SJCRH30 (cell line): ENCODE measurements around the gene CDC42BPB. TPM values are rescaled to one million over a fixed set of nuclear protein-coding genes. Genes with fewer than 3 reads are reported as not detected.

ENCODE experiments used
- DNase-seq, 2 experiments: peaks; one replicate each; pipeline ENCODE4 v3.0.0-alpha.2; 2015 to 2020
- H3K27ac ChIP-seq: fragments of 250-450 bp; sonication (Bioruptor Pico); 2 replicates; pipeline ENCODE4 v1.5.1; 2020; ENCODE audit warnings: mild to moderate bottlenecking, moderate library complexity
- H3K27me3 ChIP-seq: fragments of 250-450 bp; sonication (Bioruptor Pico); 2 replicates; pipeline ENCODE4 v1.5.1; 2020; ENCODE audit warnings: mild to moderate bottlenecking, moderate library complexity
- H3K36me3 ChIP-seq: fragments of 250-450 bp; sonication (Bioruptor Pico); 2 replicates; pipeline ENCODE4 v1.5.1; 2020; ENCODE audit warnings: mild to moderate bottlenecking, moderate library complexity
- H3K4me1 ChIP-seq: fragments of 250-450 bp; sonication (Bioruptor Pico); 2 replicates; pipeline ENCODE4 v1.5.1; 2020; ENCODE audit warnings: mild to moderate bottlenecking, moderate library complexity
- H3K4me3 ChIP-seq: fragments of 250-450 bp; sonication (Bioruptor Pico); 2 replicates; pipeline ENCODE4 v1.5.1; 2020; ENCODE audit warnings: mild to moderate bottlenecking, moderate library complexity
- H3K9me3 ChIP-seq: fragments of 250-450 bp; sonication (Bioruptor Pico); replicated peaks from 2 replicates; pipeline ENCODE4 v1.5.1; 2020; ENCODE audit warnings: mild to moderate bottlenecking, moderate library complexity
- total RNA-seq: library from RNA; depleted of rRNA; stranded (reverse); fragments of >200 nt; shearing (Covaris generic); gene quantifications from 2 replicates; pipeline ENCODE4 v1.2.3, GENCODE V29; 2014

CDC42BPB gene
- total RNA-seq, 1 experiment from 2014 or later: 43.4 TPM

DNA sequence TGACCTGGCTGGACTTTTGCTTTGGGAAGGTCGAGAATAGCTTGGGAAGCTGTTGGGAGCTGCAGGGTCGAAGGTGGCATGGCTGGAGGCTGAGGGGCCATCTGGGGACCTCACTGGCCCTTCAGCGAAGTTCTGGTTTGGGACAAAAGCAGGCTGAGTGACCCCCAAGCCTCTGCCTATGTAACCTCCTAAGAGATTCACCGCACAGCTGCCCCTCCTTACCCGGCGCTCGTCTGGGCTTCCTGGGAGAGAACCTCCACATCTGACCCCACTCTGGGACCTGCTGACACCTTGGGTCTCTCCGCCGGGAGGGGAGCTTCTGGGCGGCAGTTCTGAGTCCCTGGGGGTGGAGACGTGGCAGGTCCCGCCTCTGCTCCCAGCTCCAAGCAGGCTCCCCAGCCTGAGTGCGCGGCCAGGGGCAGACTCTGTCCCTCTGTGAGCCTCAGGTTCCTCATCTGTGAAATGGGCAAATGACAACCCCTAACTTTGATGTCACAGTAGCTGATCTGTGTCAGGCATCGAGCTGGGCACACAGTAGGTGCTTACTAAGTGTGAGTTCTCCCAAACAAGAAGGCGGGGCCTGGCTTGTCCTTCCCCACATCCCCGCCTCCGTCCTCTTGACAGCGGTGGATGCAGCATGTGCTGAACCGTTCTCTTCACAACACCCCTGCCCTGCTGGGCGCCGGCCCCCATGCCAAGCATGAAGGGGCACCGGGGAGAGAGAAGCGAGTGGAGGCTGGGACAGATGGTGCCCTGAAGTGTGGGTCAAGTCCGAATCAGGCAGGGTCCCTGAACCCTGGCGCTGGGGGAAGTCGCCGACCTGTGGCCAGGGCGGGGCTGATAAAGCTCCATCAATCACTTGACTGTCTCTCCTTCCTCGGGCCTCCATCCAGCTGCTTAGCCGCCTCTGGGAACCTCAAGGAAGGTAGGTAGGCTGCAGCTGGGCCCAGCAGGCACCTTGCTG lies 40.9 kb upstream of the CDC42BPB start:
- peaks cover 10% of the 10 kb centered on the region; the same call in 1 of the 2 replicates for H3K27me3 ChIP-seq
- no peak overlapping the region for H3K27ac ChIP-seq
- DNase-seq: no peak
- peaks cover 3% of the 10 kb centered on the region; the same call in 1 of the 2 replicates for H3K4me1 ChIP-seq
- H3K4me3 ChIP-seq: no peak overlapping the region
- no peaks in the 10 kb centered on the region for H3K9me3 ChIP-seq
- no peaks in the 10 kb centered on the region for H3K36me3 ChIP-seq

DNA sequence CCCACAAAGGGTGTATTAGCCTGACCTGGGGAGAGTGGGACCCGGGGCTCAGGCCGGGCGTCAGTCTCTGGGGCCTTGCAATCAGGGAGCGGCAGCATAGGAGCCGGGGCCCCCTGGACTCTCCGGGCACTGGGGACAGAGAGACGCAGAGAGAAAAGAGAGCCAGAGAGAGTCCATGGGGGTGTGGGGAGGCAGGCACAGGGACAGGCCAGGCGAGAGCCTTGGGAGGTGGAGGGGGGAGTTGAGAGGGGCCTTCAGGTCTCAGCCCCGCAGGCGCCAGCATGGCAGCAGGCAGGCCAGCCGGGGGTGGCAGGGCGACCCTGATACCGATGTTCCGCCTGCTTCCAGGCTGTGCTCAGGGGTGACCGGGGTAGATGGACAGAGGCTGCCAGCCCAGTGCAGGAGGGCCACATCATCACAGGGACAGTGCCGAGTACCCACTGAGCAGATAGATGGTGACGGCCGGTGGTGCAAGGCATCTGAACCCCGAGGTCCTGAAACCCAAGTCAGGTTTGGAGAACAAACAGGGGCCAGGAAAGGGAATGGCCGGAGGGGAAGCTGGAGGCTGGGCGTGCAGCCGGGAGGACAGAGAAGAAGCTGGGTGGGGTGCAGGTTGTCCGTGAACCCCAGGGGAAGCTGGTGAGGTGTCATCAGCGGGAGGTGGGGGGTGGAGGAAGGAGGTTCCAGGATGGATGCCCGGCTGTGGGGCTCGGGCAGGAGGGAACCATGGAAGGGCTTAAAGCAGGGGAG lies 40.1 kb upstream of the CDC42BPB start:
- H3K27me3 ChIP-seq: peaks cover 10% of the 10 kb centered on the region; the same call in 1 of the 2 replicates
- H3K36me3 ChIP-seq: no peaks in the 10 kb centered on the region
- DNase-seq: no peak
- no peak overlapping the region for H3K27ac ChIP-seq
- no peak overlapping the region for H3K4me3 ChIP-seq
- H3K4me1 ChIP-seq: peaks cover 3% of the 10 kb centered on the region; the same call in 1 of the 2 replicates
- no peaks in the 10 kb centered on the region for H3K9me3 ChIP-seq

DNA sequence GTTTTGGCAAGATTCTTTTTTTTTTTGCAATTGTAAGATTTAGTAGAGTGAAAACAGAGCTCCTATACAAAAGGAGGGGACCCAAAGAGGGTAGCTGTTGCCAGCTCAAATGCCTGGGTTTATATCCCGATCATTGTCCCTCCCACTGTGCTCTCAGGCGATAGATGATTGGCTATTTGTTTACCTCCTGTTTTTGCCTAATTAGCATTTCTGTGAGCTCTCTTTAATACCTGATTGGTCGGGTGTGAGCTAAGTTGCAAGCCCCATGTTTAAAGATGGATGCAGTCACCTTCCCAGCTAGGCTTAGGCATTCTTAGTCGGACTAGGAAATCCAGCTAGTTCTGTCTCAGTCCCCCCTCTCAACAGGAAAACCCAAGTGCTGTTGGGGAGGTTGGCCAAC lies 39.0 kb upstream of the CDC42BPB start:
- H3K36me3 ChIP-seq: no peaks in the 10 kb centered on the region
- H3K4me3 ChIP-seq: no peak overlapping the region
- DNase-seq: no peak
- no peak overlapping the region for H3K27ac ChIP-seq
- no peaks in the 10 kb centered on the region for H3K9me3 ChIP-seq
- H3K4me1 ChIP-seq: peaks cover 3% of the 10 kb centered on the region; the same call in 1 of the 2 replicates
- H3K27me3 ChIP-seq: peaks cover 10% of the 10 kb centered on the region; the same call in 1 of the 2 replicates

DNA sequence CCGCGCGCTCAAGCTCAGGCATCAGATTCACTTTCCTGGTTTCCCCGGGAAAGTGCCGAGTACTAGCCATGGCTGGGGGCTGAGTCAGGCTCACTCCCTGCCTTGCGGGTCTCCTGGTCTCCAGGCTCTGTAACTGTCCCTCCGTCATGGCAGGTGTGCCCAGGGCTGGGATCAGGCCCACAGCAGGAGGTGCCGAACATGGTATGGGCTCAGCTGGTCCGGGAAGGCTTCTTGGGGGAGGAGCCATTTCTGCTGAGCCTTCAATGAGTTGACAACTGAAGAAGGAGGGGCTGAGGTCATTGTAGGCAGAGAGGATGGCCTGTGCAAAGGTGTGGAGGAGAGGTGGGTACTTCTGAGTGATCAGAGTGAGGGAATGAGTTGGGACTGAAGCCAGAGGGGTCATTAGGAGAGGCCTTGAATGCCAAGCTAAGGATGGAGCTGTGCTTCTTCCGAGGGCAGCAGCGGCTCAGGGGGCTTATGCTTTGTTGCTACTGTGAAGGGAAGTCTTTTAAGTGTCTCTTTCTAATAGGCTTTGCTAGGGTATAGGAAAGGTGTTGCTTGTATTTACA lies 37.9 kb upstream of the CDC42BPB start:
- Histone ChIP-seq H3K27ac (no peak overlapping the region), H3K27me3 (peaks cover 19% of the 10 kb centered on the region), H3K36me3 (no peaks in the 10 kb centered on the region), H3K9me3 (no peaks in the 10 kb centered on the region), H3K4me1 (peaks cover 5% of the 10 kb centered on the region; the same call in 1 of the 2 replicates), H3K4me3 (no peak overlapping the region)
- DNase-seq: no peak

DNA sequence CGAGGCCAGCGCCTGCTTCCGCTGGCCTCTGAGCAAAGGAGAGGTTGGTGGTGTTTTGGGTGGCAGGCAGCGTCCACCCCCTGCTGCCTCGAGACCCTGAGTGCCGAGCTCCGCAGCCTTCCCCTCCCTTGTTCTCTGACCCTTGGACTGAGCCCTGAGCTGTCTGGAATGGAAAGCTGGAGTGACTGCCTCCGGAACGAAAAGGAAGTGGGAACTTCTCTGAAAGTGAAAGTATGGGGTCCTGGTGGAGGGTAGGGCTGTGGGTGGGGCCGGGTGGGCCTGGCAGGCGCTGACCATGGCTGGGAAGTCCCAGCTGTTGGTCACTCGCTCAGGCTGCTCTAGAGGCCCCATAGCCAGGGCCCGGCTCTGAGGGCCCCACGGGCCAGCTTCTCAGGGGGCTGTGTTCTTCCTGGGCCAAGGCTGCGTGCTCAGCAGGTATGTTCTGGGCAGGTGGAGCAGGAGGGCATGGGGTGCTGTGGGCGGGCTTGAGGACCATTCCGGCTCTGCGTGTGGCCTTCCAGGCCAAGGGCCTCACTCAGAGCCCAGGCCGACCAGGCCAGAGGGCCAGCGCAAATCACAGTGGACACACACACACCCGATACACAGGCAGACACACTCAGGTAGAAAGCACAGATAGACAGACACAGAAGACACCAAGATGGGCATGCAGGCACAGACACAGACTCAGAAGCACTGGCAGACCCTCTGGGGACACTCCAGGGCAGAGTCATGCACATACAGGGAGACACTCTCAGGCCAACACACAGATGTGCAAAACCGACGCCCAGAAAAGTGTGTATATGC lies 37.3 kb upstream of the CDC42BPB start, which contains the start of gene EXOC3L4:
Gene EXOC3L4, plus strand, starts transcription at position 320 of the 804 bp plus-strand sequence. CDS start 5,495 bp downstream, outside the sequence.
- no peak within 1 kb of the TSS for H3K27ac ChIP-seq
- no peaks in the 10 kb centered on the region for H3K9me3 ChIP-seq
- peak within 1 kb of the TSS; percentile 32 for H3K4me3 ChIP-seq
- H3K36me3 ChIP-seq: no peaks in the 10 kb centered on the region
- peaks cover 26% of the 10 kb centered on the region for H3K27me3 ChIP-seq
- peak in 1 of 2 experiments; percentile 39 for DNase-seq
- peaks cover 5% of the 10 kb centered on the region; the same call in 1 of the 2 replicates for H3K4me1 ChIP-seq

DNA sequence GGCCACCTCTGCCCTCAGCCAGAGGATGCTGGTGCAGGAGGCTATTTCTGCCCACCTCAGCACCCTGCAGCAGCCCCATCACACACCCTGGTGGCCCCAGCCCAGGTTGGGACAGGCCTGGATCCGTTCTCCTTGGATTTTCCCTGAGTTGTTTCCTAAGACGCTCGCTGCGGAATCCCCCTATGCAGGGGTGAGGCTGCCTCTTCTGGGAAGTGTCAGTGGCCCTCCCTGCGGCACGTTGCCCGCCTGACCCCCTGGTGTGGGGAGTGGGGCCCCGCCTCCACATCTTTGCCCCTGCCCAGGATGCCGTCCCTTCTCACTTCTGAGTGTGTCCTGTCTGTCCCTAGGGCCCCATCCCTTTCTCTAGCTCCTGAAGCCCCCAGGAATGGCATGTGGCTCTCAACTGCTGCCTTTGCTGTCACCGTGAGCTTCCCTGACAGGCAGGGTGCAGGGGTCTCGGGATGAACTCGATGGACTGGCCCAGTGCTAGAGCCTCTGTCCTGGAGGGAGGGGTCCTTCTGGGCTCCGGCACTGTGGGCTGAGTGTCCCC lies 36.6 kb upstream of the CDC42BPB start:
- Histone ChIP-seq H3K9me3 (no peaks in the 10 kb centered on the region), H3K27me3 (peaks cover 30% of the 10 kb centered on the region), H3K36me3 (no peaks in the 10 kb centered on the region), H3K4me1 (peaks cover 5% of the 10 kb centered on the region; the same call in 1 of the 2 replicates), H3K27ac (no peak overlapping the region), H3K4me3 (peak overlapping the region; percentile 32)
- DNase-seq: no peak

DNA sequence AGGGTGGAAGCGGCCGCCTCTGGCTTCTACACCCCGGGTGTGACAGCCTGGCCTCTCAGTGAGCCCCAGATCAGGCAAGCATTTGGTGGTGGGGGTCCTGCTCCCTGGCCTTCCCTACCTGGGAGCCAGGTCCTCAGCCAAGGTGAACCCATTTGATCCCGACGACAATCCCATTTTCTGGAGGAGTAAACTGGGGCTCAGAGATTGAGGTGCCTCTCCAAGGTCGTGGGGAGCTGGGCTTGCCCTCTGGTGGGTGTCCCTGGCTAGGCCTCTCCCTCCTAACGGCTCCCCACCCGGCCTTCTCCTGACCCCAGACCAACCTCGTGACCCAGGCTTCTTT lies 34.5 kb upstream of the CDC42BPB start:
- no peak overlapping the region for H3K27ac ChIP-seq
- peaks cover 20% of the 10 kb centered on the region for H3K27me3 ChIP-seq
- H3K4me1 ChIP-seq: peaks cover 5% of the 10 kb centered on the region; the same call in 1 of the 2 replicates
- no peaks in the 10 kb centered on the region for H3K9me3 ChIP-seq
- DNase-seq: no peak
- H3K4me3 ChIP-seq: peak overlapping the region; percentile 50
- H3K36me3 ChIP-seq: no peaks in the 10 kb centered on the region

DNA sequence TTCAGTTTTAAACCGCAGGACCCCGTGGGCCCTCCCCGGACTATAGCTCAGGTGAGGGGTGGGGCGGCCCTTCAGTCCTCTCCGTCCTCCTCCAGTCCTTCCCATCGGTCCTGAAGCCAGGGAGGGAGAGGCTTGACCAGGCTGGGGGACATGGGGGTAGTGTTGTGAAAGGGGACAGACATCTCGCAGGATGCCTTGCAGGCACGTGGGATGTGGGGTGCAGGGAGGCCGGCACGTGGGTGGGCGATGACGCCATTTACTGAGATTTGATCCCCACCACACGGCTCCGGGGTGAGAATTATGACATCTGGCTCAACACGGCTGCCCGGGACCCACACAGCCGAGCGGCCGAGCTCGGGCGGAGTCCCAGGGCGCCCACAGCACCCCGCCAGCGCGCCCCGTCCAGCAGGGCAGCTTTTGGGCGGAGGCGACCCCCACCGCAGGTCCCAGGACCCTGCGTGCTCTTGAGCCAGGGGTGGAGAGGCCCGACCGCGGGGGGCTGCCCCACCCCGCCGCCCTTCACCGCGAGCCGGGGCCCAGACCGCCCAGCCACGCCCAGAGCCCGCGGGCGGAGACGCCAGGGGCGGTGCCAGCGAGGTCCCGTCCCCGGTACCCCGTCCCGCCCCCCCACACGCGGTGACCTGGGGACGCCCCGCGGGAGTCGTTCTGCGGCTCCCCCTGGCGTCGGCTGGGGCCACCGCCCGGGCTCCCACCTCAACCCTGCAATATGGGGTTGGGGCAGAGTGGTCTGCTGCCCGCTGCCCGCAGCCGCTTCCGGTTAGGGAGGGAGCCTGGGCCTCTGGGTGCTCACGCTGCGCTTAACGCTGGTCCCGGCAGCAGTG lies 33.9 kb upstream of the CDC42BPB start:
- peaks cover 20% of the 10 kb centered on the region for H3K27me3 ChIP-seq
- peaks cover 5% of the 10 kb centered on the region; the same call in 1 of the 2 replicates for H3K4me1 ChIP-seq
- H3K4me3 ChIP-seq: peak overlapping the region; percentile 50
- no peaks in the 10 kb centered on the region for H3K36me3 ChIP-seq
- H3K9me3 ChIP-seq: no peaks in the 10 kb centered on the region
- no peak overlapping the region for H3K27ac ChIP-seq
- peak; percentile 43 for DNase-seq

DNA sequence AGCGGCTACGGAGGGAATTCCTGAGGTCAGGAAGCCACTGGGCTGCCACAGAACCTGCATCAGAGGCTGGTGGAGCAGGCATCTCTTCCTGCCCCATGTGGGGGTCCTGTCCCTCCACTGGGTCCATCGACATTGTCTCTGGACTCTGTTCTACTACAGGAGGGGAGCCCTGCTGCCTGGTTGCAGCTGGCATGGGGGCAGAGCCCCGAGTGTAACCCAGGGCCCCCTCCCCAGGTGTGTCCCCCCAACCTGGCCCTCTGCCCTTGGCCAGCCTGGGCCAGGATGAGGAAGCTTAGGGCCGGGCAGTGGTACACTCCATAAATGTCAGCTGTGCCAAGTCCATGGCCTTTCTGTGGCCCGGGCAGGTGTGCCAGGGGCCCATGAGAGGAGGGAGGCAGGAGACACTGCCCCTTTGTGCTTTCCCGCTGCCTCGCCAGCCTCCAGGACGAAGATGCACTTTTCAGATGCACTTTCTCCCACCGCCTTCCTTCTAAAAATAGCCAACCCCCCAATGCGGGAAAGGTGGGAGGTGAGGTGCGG lies 33.2 kb upstream of the CDC42BPB start:
- no peak overlapping the region for H3K27ac ChIP-seq
- H3K4me1 ChIP-seq: peaks cover 5% of the 10 kb centered on the region; the same call in 1 of the 2 replicates
- H3K36me3 ChIP-seq: no peaks in the 10 kb centered on the region
- H3K27me3 ChIP-seq: peaks cover 20% of the 10 kb centered on the region
- no peak for DNase-seq
- H3K9me3 ChIP-seq: no peaks in the 10 kb centered on the region
- no peak overlapping the region for H3K4me3 ChIP-seq

DNA sequence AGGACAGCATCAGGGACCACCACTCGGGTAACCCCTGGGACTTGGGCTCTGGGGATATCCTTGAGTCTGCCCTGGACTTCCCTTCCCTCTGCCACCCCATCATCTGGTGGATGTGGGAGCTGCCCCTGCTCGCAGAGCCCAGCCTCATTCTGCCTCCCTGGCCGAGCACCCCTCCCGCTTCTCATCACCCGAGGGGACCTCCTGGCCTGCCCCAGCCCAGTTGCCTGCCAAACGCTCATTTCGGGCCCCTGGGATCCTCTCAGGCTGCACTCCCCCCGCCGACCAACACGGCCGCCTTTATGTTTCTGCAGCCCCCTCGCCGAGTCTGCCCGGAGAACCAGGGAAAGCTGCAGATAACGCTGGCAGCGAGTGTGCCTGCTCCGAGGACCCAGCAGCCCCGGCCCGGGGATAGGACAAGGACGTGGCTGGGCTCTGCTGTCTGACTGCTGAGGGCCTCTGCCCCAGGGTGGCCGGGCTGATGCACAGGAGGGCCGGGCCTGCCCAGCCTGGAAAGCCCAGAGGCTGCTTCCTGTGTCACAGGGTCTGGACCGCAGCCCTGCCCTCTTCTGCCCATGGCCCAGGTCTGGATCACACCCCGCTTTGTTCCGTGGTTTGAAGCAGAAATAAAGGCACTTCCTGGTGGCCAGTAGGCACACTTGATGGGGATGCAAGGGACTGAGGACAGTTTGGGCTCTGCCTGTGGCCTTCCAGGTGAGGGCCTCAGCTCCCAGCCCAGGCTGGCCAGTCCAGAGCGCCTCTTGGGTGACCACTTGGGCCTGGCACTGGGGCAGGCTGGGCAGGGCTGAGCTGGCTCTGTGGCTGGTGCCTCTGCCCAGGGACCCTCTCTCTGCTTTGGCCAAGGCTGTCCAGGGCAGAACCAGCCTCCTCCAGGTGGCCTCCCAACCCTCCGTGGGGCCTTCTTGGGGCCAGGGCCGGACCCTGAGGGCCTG lies 32.3 kb upstream of the CDC42BPB start:
- H3K4me1 ChIP-seq: peaks cover 3% of the 10 kb centered on the region; the same call in 1 of the 2 replicates
- no peak for DNase-seq
- no peaks in the 10 kb centered on the region for H3K36me3 ChIP-seq
- no peaks in the 10 kb centered on the region for H3K9me3 ChIP-seq
- no peak overlapping the region for H3K27ac ChIP-seq
- H3K27me3 ChIP-seq: peaks cover 20% of the 10 kb centered on the region
- H3K4me3 ChIP-seq: no peak overlapping the region

DNA sequence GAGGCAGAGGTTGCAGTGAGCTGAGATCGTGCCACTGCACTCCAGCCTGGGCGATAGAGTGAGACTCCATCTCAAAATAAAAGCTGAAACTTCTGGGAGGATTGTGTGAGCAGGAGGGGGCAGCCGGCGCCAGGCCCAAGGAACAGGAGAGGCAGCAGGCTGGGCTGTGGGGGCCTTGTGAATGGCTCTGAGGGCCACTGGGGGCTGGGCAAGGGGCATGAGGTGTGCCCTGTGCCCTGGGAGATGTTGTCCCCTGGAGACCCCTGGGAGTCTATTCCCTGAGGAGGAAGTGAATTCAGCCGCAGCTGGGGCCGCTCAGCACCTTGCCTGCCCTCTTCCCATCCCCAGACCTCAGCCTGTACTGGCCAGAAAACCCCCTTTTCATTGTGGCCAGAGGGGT lies 31.6 kb upstream of the CDC42BPB start:
- Histone ChIP-seq H3K4me3 (no peak overlapping the region), H3K9me3 (no peaks in the 10 kb centered on the region), H3K36me3 (no peaks in the 10 kb centered on the region), H3K27ac (no peak overlapping the region), H3K27me3 (peaks cover 20% of the 10 kb centered on the region), H3K4me1 (peaks cover 3% of the 10 kb centered on the region; the same call in 1 of the 2 replicates)
- no peak for DNase-seq

DNA sequence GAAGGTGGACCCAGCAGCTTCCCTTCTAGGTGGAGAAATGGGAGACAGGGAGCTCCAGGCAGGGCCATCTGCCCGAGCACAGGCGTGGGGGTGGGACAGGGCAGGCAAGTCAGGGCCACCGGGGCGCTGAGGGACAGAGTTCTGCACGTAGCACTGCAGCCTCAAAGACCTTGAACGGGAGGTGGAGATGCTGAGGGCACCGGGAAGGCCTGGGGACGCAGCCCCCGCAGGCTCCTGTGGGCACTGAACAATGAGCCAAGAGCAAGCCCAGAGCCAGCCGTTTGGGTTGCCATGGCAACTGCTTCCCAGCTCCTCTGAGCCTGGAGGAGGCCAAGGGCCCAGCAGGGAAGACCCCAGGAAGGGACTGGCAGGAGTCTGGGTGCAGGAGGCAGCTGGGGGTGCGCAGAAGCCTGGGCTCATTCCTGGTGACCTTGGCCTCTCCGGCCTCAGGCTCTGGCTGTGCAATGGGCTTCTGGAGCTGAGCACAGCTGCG lies 30.0 kb upstream of the CDC42BPB start:
- H3K9me3 ChIP-seq: no peaks in the 10 kb centered on the region
- no peak overlapping the region for H3K27ac ChIP-seq
- peaks cover 20% of the 10 kb centered on the region for H3K27me3 ChIP-seq
- peaks cover 3% of the 10 kb centered on the region; the same call in 1 of the 2 replicates for H3K4me1 ChIP-seq
- no peak for DNase-seq
- H3K36me3 ChIP-seq: no peaks in the 10 kb centered on the region
- no peak overlapping the region for H3K4me3 ChIP-seq
